T-helper 2 cell (primary cell): Measurements from ENCODE around the gene PCDHGB5.

ENCODE experiments used
- DNase-seq, 5 experiments: peaks; one replicate each; pipeline versions ENCODE4 v3.0.0 to v3.0.0-alpha.2; 2012 to 2022

PCDHGB5 gene

DNA sequence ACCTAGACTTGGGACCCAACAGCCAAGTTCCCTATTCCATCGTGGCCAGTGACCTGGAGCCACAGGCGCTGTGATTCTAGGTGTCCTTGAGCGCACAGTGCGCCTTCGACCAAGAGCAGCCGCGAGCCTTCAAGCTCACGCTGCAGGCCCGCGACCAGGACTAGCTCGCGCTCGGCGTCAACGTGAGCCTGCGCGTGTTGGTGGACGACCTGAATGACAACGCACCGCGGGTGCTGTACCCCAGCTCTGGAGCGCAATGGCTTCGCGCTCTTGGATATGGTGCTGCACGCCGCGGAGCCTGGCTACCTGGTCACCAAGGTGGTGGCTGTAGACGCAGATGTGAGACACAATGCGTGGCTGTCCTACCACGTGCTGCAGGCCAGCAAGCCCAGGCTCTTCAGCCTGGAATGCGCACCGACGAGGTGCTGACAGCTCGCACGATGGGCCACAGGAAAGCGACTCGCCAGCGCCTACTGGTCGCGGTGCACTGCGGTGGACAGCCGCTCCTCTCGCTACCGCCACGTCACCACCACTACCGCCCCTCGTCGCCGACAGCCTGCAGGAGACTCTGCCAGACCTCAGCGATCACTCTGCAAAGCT, 43.9 kb downstream of the PCDHGB5 start:
- no peak for DNase-seq
